ENCODE results near the gene SPATA17. TPM values are rescaled to one million over a fixed set of nuclear protein-coding genes. Genes with fewer than 3 reads are reported as not detected.

Gene SPATA17
- total and polyA plus RNA-seq, 2 donors (not counting 3 experiments of a cell fraction or from before 2014, with no cell fraction given): not detected

DNA sequence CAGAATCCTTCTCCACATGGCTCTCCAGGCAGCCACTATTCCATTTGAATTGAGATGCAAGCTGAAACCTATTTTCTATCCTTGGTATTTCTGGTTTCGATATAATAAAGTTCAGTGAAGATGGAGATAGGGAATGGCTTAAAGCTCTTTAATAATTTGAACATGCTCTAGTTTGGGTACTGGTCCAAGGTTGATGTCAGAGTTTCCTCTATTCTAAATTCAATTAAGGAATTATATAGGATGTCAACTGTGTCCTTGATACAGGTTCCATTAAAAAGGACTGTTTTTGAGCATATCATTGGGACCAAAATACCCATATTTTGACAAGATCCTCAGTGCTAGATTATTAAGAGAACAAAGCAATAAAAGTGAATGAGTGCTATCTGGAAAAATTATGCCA is 245.3 kb downstream of the SPATA17 start:
- no peak for TF ChIP-seq FOS (IDR thresholded peaks at IDR 0.05; ENCODE audit: borderline replicate concordance, insufficient read depth, low read length)
- no peak for TF ChIP-seq POLR2A (IDR thresholded peaks at IDR 0.05; ENCODE audit: low read depth, low read length)
- TF ChIP-seq GATA2 (IDR thresholded peaks at IDR 0.05; ENCODE audit: insufficient read depth, insufficient read length, low read depth, low read length): no peak
- no peak for TF ChIP-seq JUN (IDR thresholded peaks at IDR 0.05; ENCODE audit: borderline replicate concordance, insufficient read depth, insufficient read length, low read depth)
- TF ChIP-seq, protein P1, sequence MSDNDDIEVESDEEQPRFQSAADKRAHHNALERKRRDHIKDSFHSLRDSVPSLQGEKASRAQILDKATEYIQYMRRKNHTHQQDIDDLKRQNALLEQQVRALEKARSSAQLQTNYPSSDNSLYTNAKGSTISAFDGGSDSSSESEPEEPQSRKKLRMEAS (IDR thresholded peaks at IDR 0.05; ENCODE audit: insufficient read depth, insufficient read length): no peak
- TF ChIP-seq MYC (IDR thresholded peaks at IDR 0.05; ENCODE audit: low read depth, low read length): no peak
- no peak for TF ChIP-seq CTCF (IDR thresholded peaks at IDR 0.05; ENCODE audit: extremely low read depth in 1 of 2, insufficient read depth in 1 of 2, low read depth in 1 of 2, low read length in 2 of 2)
- TF ChIP-seq EZH2 (IDR thresholded peaks at IDR 0.05; ENCODE audit: borderline replicate concordance, low read depth, low read length, severe bottlenecking): no peak
- no peak for TF ChIP-seq POLR2AphosphoS5 (IDR thresholded peaks at IDR 0.05; ENCODE audit: insufficient read depth, low read depth, low read length)
- DNase-seq (ENCODE audit: low read depth, low spot score): no peak
- Histone ChIP-seq H3K27ac (ENCODE audit: insufficient read depth, low read depth, low read length) (no peak overlapping the region), H3K9ac (replicated peaks; ENCODE audit: extremely low read depth, insufficient read depth, low read length) (no peak overlapping the region), H3K4me2 (ENCODE audit: insufficient read depth, low read length) (no peak overlapping the region), H2AFZ (ENCODE audit: low read depth, low read length) (no peak overlapping the region), H3K36me3 (ENCODE audit: control insufficient read depth in 2 of 2, extremely low read depth in 1 of 2, insufficient read depth in 2 of 2, low read length in 2 of 2) (no peaks in the 10 kb centered on the region), H3K79me2 (ENCODE audit: control insufficient read depth, insufficient read depth, low read length) (no peaks in the 10 kb centered on the region), H3K27me3 (ENCODE audit: control insufficient read depth in 2 of 2, insufficient read depth in 2 of 2, low read length in 2 of 2) (no peaks in the 10 kb centered on the region), H3K9me1 (replicated peaks; ENCODE audit: control insufficient read depth, extremely low read depth, insufficient read depth, low read length) (no peaks in the 10 kb centered on the region), H3K9me3 (replicated peaks; ENCODE audit: control insufficient read depth, insufficient read depth, low read length) (no peaks in the 10 kb centered on the region), H3K4me3 (replicated peaks in 1 of 3; ENCODE audit: insufficient read depth in 1 of 3, low read depth in 1 of 3, low read length in 3 of 3) (no peak overlapping the region), H3K4me1 (ENCODE audit: control insufficient read depth, extremely low read depth, insufficient read depth, low read length) (no peaks in the 10 kb centered on the region), H4K20me1 (replicated peaks; ENCODE audit: control insufficient read depth, extremely low read depth, insufficient read depth, low read length) (no peaks in the 10 kb centered on the region)
- ChIA-PET CTCF (no interaction called here), POLR2A (no interaction called here)
- FAIRE-seq: no peak
- intact Hi-C loops (cut with micrococcal nuclease): no loop called here
- dilution Hi-C loops (cut with MboI; ENCODE audit: extremely low pct_ligation_motif_present, low sequenced_read_pairs): no loop called here
- no TSS peak for BruUV-seq (replicated peaks)
